GM18870 (cell line): ENCODE measurements around the gene LCK.

ENCODE experiments used
- ATAC-seq: cut with Tn5 transposase; IDR thresholded peaks from one replicate; pipeline ENCODE4 v1.9.1; 2021; ENCODE audit warnings: moderate library complexity; ENCODE audit not compliant: unreplicated experiment

The LCK gene

DNA sequence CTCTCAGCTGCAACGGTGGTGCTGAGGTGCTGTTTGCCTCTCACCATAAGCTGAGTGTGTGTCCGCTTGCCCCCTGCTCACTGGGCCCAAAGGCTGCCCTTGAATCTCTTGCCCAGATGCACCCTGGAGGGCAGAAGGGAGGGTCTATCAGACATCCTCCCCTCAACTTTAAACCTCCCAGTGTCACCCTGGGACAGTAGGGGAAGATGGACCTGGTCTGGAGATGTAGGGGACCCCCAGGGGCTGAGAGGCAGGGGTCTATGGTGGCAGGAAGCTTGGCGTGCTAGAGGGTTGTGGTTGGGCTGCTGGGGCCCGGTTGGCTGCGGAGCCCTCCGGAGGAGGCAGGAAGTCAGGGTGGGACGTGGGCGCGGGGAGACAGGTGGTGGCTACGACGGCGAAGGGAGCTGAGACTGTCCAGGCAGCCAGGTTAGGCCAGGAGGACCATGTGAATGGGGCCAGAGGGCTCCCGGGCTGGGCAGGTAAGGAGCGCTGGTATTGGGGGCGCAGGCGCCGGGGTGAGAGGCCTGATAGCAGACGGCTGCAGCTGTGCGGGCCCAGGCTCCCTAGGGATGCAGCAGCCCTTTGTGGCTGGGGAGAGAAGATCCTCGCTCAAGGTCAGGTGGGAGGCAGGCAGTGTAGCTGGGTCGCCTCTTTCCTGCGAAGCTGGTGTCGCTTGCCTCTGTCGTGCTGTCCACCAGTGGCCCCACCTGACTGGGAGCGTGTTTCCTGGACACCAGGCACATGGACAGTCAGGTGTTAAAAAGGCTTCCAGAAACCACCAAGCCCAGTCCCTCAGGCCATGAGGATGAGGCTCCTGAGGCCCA, at the start of gene LCK:
Gene LCK, plus strand, starts transcription at position 373 of the 824 bp plus-strand sequence. CDS start 23,065 bp downstream, outside the sequence.
- ATAC-seq, result no peak

DNA sequence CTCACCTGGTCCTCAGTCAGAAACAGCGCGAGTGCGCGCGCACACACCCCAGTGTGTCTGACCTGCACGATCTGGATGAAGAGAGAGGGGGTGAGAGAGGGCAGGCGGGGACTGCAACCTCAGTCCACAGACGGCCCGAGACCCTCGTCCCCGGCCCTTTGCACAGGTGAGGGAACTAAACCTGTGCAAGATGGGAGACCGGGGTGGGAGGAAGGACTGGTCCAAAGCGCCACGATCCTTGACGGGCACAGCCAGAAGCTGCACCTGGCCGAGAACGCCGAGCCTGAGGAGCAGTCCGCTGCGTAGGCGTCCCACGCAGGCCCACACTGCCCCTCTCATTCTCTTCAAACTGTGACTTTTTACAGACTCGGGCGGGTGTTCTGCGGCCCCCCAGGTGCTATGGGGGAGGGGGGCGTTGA, 46.1 kb upstream of the LCK start:
- ATAC-seq, result no peak

DNA sequence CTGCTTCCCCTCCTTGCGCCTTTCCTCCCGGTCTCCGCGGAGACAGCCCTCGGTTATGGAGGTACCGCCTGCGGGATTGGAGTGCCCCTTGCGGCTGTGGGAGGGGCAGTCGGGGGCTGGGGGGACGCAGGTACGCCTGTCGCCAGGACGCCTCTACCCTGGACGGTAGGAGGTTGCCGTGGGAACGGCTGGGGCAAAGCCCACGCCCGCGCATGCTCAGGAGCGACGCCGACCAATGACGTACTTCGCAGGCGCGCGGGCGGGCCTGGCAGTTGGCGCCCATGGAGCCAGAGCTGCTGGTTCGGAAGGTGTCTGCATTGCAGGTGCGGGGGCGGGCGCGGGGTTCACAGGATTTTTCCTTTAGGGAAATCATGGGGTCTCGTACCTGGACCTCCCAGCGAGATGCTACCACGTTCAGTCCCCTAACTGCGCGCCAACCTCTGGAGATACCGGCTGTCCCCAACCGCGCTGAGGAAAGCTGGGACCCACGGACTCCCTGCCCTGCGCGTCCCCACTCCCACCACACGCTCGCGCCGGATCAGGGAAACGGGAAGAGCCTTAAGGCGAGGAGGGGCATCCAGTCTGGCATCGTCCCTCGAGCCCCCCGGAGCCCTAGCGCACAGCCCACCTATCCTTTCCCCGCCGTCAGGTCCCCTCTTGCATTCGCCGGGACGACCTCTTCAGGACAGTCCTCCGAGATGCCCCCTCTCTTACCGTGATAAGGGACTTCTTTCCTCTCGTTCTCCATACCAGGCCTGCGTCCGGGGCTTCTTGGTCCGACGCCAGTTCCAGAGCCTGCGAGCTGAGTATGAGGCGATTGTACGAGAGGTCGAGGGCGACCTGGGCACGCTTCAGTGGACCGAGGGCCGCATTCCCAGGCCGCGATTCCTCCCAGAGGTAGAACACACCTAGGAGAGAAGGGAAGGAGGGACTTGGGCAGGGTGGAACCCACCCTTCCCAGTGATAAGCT, 45.4 kb upstream of the LCK start, which contains the start of gene IQCC:
Gene IQCC, plus strand, starts transcription at position 271 of the 970 bp plus-strand sequence. Its CDS starts 11 bp downstream, at position 282.
- ATAC-seq, result no peak

DNA sequence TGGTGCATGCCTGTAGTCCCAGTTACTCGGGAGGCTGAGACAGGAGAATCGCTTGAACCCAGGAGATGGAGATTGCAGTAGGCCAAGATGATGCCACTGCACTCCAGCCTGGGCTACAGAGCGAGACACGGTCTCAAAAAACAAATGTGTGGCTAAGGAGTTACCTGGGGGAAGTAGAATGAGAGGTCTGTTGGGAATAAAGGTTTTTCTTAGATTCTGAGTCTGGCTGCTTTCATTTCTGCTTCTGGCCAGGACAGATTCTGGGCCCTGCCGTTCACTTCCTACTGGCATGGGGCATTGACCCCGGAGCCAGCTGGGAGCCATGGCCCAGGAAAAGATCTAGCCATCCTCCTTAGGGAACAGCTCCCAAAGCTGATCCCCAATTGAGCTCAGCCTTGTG, 42.6 kb upstream of the LCK start:
- no peak for ATAC-seq

DNA sequence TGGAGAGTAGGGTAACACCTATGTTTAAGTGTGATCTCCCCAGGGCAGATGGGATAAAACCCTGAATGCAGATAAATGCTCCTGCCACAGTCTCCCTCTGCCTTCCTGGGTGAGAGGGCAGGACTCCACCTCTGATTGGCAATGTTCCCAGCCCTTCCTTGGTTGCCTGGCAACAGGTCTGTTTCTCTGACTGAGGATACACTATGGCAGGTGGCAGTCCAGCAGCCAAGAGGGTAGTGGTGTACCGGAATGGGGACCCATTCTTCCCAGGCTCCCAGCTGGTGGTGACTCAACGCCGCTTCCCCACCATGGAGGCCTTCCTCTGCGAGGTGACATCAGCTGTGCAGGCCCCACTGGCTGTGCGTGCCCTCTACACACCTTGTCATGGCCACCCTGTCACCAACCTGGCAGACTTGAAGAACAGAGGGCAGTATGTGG, 42.2 kb upstream of the LCK start, which contains the start of gene DCDC2B:
Gene DCDC2B, plus strand, starts transcription at position 199 of the 438 bp plus-strand sequence. Its CDS starts 5 bp downstream, at position 204.
- ATAC-seq, result no peak

DNA sequence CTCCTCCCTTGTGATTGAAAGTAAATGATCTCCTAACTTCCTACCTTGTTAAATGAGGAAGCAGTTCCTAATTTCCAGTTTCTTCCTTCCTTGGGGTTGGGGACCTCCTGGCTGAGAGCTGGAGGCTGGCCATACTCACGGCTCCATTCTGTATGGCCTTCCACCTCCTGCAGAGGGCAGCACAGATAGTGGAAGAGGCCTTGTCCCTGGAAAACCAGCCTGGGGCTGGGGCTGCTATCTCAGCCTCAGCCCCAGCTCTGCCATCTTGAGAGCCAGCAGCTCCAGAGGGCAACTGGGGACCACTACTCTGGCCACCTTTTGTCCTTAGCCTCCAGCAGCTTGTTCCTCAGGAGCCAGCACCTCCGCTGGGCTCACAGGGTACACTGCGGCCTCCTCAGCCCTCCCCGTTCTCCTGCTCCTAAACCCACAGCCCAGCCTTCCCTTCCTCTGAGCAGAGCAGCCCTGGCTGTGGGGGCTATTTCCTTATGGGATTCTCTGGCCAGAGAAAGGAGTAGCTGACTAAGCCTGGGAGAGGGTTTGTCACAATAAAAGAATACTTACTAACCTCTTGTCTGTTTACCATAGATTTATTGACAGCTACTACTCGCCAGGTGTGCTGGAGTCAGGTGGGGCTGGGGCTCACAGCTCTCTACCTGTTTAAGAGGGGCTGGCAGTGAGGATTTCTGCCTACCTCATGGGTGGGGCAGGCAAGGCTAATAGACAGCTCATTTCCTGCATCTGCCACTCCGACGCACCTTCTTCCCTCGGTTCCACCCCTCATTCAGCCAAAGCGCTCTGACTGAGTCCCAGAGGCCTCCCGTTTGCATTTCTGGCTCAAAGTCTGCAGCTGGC, 35.2 kb upstream of the LCK start:
- no peak for ATAC-seq

DNA sequence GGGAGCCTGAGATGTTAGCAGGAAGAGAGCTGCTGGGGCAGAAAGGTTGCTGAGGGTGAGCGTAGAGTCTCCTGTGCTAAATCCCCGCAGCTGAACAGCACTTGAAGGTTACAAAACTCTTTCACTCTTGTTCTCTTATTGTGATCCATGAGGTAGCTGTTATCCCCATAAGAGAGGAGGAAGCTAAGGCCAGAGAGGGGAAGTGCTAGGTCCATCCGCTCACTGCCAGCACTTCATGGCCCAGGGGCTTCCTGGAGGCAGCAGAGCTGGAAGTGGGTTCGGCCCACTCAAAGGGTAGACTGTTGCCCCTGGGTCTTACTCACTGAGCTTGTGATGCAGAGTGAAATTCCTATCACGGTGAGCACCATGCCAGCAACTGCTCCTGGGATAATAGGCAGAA, 34.5 kb upstream of the LCK start:
- no peak for ATAC-seq

DNA sequence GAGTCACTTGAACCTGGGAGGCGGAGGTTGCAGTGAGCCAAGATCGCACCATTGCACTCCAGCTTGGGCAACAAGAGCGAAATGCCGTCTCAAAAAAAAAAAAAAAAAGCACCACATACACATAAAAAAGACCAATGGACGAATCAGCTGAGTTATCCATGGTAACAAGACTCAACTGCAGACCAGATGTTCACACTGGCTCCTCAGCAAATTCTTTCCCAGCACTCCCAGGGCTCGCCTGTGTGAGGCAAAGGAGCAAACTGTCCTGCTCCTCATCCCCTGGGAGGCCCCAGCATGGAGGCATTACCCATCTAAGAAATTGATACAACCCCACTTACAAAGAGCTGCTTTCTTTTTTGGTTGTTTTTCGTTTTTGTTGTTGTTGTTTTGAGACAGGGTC, 32.0 kb upstream of the LCK start:
- ATAC-seq, result no peak

DNA sequence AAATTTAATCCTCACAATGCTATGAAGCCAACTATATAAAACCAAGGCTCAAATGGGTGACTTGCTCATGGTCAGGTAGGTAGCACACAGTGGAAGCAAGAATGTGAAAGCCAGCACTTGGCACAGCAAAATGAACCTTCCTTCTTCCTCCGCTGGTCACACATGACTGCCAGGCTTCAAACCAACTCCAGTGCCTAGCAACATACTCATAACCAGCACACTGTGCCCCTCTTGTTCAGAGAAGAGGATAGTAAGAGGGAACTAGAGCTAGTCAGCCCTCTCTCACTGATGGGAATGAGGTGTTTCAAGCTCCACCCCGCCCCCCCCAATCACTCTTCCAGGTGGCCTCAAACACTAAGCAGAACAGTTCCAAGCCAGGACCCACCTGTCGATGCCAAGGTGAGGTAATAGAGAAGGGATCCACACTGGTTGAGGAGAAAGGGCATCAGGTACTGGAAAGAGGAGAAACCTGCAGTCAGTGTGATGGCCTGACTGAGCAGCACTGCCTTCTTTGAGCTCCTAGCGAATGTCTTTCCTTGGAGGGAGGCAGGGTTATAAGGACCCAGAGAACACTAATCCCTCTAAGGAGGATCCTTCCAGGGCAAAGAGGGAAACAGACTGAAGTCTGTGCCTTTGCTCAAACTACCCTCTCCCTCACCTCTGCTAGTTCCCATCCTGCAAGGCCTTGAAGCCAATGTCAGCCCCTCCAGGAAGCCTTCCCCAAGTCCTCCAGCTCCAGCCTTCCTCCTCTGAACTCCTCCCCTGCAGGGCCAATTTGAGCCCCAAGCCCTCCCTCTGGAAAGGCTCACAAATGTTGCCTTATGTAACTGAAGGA, 30.1 kb upstream of the LCK start:
- no peak for ATAC-seq

DNA sequence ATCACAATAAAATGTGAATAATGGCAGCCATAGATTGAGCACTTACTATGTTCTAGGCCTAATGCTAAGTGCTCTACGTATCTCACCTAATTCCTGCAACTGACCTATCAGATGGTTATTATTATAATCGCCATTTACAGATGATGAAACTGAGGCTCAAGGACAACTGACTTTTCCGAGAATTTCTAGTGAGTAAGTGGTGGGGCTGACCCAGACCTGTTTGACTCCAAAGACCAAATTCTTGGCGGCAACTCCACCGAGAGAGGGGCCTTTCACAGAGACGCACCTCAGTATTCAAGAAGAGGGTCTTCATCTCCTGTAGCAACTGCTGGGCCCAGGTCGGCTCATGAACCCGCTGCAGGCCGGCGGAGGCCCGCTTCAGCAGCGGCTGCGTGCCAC, 29.5 kb upstream of the LCK start:
- no peak for ATAC-seq

DNA sequence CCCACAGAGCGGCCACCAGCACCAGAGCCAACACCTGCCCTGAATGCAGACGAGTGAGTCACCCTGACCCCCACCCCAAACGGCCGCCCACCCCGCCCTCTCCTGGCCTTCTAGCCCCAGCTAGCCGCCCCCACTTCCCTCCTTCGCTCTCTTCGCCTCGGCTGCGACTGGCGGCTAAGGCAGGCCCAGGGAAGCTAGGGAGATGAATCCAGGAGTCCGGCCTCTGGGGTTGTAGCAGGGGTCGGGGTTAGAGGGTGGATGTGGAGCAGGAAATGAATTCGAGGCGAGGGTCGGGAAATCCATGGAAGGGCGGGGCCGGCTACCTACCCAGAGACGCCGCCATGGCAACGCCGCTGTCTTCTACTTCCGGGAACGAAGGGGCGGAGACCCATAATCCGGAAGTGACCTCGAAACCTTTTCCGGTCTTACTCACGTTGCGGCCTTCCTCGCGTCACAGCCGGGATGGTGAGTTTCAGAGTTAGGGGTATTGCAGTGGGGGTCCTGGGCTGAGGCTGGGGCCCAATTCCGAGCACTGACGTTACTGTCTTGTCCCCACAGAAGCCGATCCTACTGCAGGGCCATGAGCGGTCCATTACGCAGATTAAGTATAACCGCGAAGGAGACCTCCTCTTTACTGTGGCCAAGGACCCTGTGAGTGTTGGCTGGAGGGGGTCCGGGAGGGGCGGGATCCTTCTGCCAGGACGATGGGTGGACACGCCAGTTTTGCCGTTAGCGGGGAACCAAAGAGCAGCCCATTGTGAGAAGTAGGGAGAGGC, 28.9 kb upstream of the LCK start, which contains the start of the genes EIF3I and TMEM234:
Gene EIF3I, plus strand, starts transcription at position 428 of the 776 bp plus-strand sequence. Its CDS starts 35 bp downstream, at position 463.
Gene TMEM234, minus strand, starts transcription at position 374 of the 776 bp plus-strand sequence. Its CDS starts 31 bp downstream, at position 343.
- peak; percentile 83 for ATAC-seq

DNA sequence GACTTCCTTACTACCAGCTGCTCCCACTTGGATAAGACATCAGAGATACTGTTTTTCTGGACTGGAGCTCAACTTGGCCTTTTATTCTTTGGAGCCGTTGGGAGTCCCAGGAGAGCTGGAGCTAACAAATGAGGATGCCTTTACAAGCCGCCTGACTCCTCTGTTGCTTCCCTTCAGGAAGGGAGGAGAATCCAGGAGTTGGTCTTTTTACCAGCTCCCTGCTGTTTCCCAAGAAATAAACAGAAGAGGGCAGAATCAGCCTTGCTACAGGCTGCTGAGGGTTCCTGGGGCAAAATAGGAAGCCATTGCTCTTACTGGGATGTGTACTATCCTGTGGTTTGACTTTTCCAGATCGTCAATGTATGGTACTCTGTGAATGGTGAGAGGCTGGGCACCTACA, 27.4 kb upstream of the LCK start:
- no peak for ATAC-seq

DNA sequence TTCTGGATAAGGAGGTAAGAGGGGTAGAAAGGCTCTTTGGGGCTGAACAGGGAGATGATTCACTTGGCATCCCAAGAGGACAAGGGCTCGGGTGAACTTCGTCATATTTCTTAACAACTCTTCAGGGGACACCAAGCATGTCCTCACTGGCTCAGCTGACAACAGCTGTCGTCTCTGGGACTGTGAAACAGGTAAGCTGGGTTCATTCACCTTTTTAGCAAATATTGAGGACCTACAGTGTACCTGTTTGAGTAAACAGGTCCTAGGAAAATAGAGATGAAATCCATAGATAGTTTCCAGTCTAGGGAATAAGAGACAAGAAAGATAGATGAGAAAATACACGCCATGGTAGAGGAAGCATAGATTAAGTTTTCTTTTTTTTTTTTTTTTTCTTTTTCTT, 26.8 kb upstream of the LCK start:
- no peak for ATAC-seq

DNA sequence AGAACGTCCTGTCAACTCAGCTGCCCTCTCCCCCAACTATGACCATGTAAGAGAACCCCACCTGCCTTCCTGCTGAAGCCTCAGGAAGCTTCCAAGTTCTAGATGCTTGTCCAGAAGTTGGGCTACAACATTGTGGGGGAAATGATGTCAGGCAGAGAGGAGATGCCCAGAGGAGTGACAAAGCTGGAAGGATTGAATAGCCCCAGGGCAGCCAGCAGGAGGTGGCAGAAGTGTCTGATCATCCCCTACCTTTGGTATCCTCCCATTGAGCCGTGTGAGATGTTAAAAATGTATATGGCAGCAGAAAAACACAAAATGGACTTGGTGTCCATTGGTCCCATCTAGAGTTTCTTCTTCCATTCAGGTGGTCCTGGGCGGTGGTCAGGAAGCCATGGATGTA, 22.3 kb upstream of the LCK start:
- ATAC-seq, result no peak

DNA sequence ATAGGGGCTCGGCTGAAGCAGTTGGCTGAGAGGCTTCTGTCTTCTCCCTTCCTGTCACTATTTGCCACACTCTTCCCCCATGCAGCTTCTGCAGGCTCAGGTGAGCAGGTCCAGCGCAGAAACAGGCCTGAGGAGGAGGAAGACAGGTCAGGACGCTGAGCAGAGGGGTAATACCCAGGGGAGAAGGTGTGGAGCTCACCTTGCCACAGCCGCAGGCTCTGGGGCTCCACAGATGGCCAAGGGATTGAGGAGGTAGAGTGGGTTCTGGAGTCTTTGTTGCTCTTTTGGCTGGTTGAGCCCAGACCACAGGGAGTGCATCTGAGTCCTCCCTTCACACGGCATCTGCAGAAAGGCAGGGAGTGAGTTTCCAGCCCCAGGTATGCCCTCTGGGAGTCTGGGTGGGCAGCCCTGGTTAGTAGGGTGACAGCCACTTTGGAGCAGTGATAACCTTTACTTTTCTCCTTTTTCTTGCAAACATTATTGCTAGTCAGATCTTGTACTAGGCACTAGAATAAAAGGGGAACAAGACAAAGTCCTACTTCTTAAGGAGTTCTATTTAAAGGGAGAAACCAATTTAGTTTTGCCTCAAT, 19.1 kb upstream of the LCK start:
- no peak for ATAC-seq

DNA sequence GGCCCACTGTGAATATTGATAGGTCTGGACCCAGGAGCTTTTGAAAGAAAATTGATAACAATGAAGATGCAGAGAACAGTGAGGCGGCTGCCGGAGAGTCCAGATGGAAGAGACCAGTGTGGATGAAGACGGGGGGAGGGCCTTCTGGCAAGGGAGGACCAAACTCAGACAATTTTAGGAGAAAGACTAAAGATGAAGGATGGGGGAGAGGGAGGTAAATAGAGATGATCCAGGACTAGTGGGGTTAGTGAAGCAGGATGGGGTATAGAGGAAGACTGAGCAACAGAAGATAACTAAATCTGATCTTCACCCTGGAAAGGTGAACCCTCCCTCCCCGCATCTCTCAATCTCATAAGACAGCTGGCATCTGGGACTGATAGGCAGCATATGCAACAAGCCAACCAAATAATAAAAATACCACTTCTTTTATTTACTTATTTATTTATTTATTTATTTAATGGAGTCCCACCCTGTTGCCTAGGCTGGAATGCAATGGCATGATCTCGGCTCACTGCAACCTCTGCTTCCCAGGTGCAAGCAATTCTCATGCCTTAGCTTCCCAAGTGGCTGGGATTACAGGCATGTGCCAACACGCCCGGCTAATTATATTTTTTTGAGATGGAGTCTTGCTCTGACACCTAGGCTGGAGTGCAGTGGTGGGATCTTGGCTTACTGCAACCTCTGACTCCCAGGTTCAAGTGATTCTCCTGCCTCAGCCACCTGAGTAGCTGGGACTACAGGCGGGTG, 18.3 kb upstream of the LCK start:
- ATAC-seq, result no peak

DNA sequence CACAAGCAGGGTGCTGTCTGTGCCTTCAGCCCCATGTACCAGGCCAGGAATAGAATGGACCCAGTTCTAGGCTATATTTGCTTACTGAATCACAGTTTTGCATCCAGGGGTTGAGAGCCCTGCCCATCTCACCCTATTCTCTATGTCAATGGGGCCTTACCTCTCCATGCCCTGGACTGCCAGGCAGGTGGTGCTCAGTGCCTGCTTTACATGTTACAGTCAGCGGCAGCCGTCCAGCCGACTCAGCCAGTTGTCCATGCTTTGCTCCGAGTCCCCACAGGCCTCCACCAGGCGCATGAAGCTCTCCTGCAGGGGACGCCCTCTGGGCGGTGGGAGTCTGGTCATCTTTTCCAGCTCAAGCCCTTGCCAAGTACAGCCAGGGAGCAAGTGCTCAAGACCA, 16.3 kb upstream of the LCK start:
- ATAC-seq, result no peak

DNA sequence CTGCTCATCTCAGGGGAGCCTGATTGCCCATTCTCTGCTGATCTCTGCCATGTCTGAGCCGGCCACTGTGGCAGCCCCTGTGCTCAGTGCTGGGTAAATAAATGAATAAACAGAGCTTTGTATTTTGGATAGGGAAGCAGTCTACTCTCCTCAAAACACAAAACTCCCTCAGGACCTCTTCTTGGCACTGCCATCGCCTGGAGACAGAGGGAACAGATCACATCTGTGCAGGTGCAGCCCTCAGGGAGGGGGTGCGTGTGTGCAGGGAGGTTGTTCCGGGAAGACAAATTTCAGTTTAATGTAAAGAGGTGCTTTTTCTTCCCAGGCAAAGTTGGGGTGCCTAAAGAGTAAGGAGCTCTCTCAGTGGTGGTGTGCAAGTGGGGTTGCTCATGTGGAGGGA, 11.7 kb upstream of the LCK start:
- ATAC-seq, result no peak
